GM06990 (cell line): ENCODE measurements around the gene C2CD2.

Experiments used
- DNase-seq: peaks from one replicate; pipeline ENCODE4 v3.0.0-alpha.2; 2011; ENCODE audit not compliant: insufficient read length; ENCODE audit errors: extremely low read depth
- H3K27me3 ChIP-seq: replicated peaks from 2 replicates; pipeline ENCODE4 v1.6.0; 2011; ENCODE audit warnings: low read length; ENCODE audit not compliant: control insufficient read depth, insufficient read depth
- H3K36me3 ChIP-seq: 2 replicates; pipeline ENCODE4 v1.5.1; 2011; ENCODE audit warnings: low read length; ENCODE audit not compliant: control insufficient read depth, insufficient read depth
- H3K4me3 ChIP-seq: replicated peaks from 2 replicates; pipeline ENCODE4 v1.5.1; 2011; ENCODE audit warnings: low read depth, mild to moderate bottlenecking, control low read depth, low read length
- CTCF ChIP-seq: IDR thresholded peaks from 2 replicates; pipeline ENCODE4 v1.5.1; 2011; ENCODE audit warnings: low read length, control low read depth, mild to moderate bottlenecking, inconsistent platforms; ENCODE audit not compliant: insufficient read depth, poor library complexity, severe bottlenecking

Gene C2CD2

GRCh38 chr21:41850085-41850484 is 103.7 kb downstream of the C2CD2 start:
- Histone ChIP-seq H3K27me3 (no peaks in the 10 kb centered on the region), H3K36me3 (peaks cover 26% of the 10 kb centered on the region), H3K4me3 (no peak overlapping the region)
- DNase-seq, result no peak
- no peak for TF ChIP-seq CTCF

- DNase-seq, result no peak
- no peak overlapping the region for H3K4me3 ChIP-seq
- no peaks in the 10 kb centered on the region for H3K27me3 ChIP-seq
- peaks cover 18% of the 10 kb centered on the region for H3K36me3 ChIP-seq
- no peak for TF ChIP-seq CTCF
These were observed 104.7 kb downstream of the C2CD2 start for GRCh38 chr21:41848958-41849580.

GRCh38 chr21:41848533-41848932 is 105.3 kb downstream of the C2CD2 start:
- no peak for DNase-seq
- no peak for TF ChIP-seq CTCF
- Histone ChIP-seq H3K36me3 (peaks cover 14% of the 10 kb centered on the region), H3K27me3 (no peaks in the 10 kb centered on the region), H3K4me3 (no peak overlapping the region)

GRCh38 chr21:41847066-41847804 is 106.6 kb downstream of the C2CD2 start:
- H3K36me3 ChIP-seq, result peaks cover 7% of the 10 kb centered on the region

GRCh38 chr21:41846536-41846935 is 107.3 kb downstream of the C2CD2 start:
- no peak for DNase-seq
- no peak for TF ChIP-seq CTCF
- Histone ChIP-seq H3K36me3 (peaks cover 4% of the 10 kb centered on the region), H3K4me3 (no peak overlapping the region), H3K27me3 (no peaks in the 10 kb centered on the region)

More at GRCh38 chr21:41847066-41847804, 106.6 kb downstream of the C2CD2 start:
- Histone ChIP-seq H3K4me3 (no peak overlapping the region), H3K27me3 (no peaks in the 10 kb centered on the region)
- no peak for TF ChIP-seq CTCF
- no peak for DNase-seq
